ENCODE measurements around the gene ZDHHC5.

The ZDHHC5 gene

GRCh38 chr11:57646194-57646798, 21.6 kb upstream of the ZDHHC5 start:
- Histone ChIP-seq H3K4me3 (ENCODE audit: low read length, poor library complexity, severe bottlenecking) (no peak overlapping the region), H3K36me3 (ENCODE audit: insufficient read depth, low read length) (no peaks in the 10 kb centered on the region), H4K20me1 (ENCODE audit: insufficient read depth, low read length, poor library complexity, severe bottlenecking) (no peaks in the 10 kb centered on the region), H3K27me3 (ENCODE audit: insufficient read depth, low read length, poor library complexity, severe bottlenecking) (no peaks in the 10 kb centered on the region), H3K9ac (ENCODE audit: low read depth, low read length, poor library complexity, severe bottlenecking) (no peak overlapping the region), H3K79me2 (ENCODE audit: insufficient read depth, low read length) (peaks cover 7% of the 10 kb centered on the region; the same call in 1 of the 2 replicates), H3K9me3 (ENCODE audit: insufficient read depth, low read depth, low read length) (no peaks in the 10 kb centered on the region), H3K9me2 (replicated peaks; ENCODE audit: low read depth, low read length) (no peaks in the 10 kb centered on the region), H3F3A (ENCODE audit: low read depth) (no peaks in the 10 kb centered on the region), H3K4me2 (ENCODE audit: low read depth, low read length, poor library complexity, severe bottlenecking) (no peak overlapping the region), H2AFZ (ENCODE audit: low read length) (no peak overlapping the region), H3K4me1 (ENCODE audit: insufficient read depth, low read length, poor library complexity, severe bottlenecking) (peaks cover 61% of the 10 kb centered on the region)
- TF ChIP-seq EZH2phosphoT487 (IDR thresholded peaks at IDR 0.05; ENCODE audit: borderline replicate concordance): no peak
- no peak for TF ChIP-seq CTCF (conservative IDR thresholded peaks at IDR 0.05; ENCODE audit: low read length)

GRCh38 chr11:57646799-57647303, 21.1 kb upstream of the ZDHHC5 start:
- Histone ChIP-seq H2AFZ (ENCODE audit: low read length) (no peak overlapping the region), H3K9ac (ENCODE audit: low read depth, low read length, poor library complexity, severe bottlenecking) (no peak overlapping the region), H3K4me3 (ENCODE audit: low read length, poor library complexity, severe bottlenecking) (no peak overlapping the region), H3F3A (ENCODE audit: low read depth) (no peaks in the 10 kb centered on the region), H3K36me3 (ENCODE audit: insufficient read depth, low read length) (no peaks in the 10 kb centered on the region), H4K20me1 (ENCODE audit: insufficient read depth, low read length, poor library complexity, severe bottlenecking) (no peaks in the 10 kb centered on the region), H3K4me2 (ENCODE audit: low read depth, low read length, poor library complexity, severe bottlenecking) (no peak overlapping the region), H3K79me2 (ENCODE audit: insufficient read depth, low read length) (peaks cover 3% of the 10 kb centered on the region; the same call in 1 of the 2 replicates), H3K9me3 (ENCODE audit: insufficient read depth, low read depth, low read length) (no peaks in the 10 kb centered on the region), H3K4me1 (ENCODE audit: insufficient read depth, low read length, poor library complexity, severe bottlenecking) (peaks cover 56% of the 10 kb centered on the region), H3K9me2 (replicated peaks; ENCODE audit: low read depth, low read length) (no peaks in the 10 kb centered on the region), H3K27me3 (ENCODE audit: insufficient read depth, low read length, poor library complexity, severe bottlenecking) (no peaks in the 10 kb centered on the region)
- TF ChIP-seq EZH2phosphoT487 (IDR thresholded peaks at IDR 0.05; ENCODE audit: borderline replicate concordance) (no peak), CTCF (conservative IDR thresholded peaks at IDR 0.05; ENCODE audit: low read length) (no peak)

GRCh38 chr11:57647372-57647771, 20.5 kb upstream of the ZDHHC5 start:
- TF ChIP-seq EZH2phosphoT487 (IDR thresholded peaks at IDR 0.05; ENCODE audit: borderline replicate concordance): no peak
- TF ChIP-seq CTCF (conservative IDR thresholded peaks at IDR 0.05; ENCODE audit: low read length): no peak
- Histone ChIP-seq H3K79me2 (ENCODE audit: insufficient read depth, low read length) (no peaks in the 10 kb centered on the region), H4K20me1 (ENCODE audit: insufficient read depth, low read length, poor library complexity, severe bottlenecking) (no peaks in the 10 kb centered on the region), H3F3A (ENCODE audit: low read depth) (no peaks in the 10 kb centered on the region), H2AFZ (ENCODE audit: low read length) (no peak overlapping the region), H3K27me3 (ENCODE audit: insufficient read depth, low read length, poor library complexity, severe bottlenecking) (no peaks in the 10 kb centered on the region), H3K4me3 (ENCODE audit: low read length, poor library complexity, severe bottlenecking) (no peak overlapping the region), H3K4me1 (ENCODE audit: insufficient read depth, low read length, poor library complexity, severe bottlenecking) (peaks cover 56% of the 10 kb centered on the region), H3K9me3 (ENCODE audit: insufficient read depth, low read depth, low read length) (no peaks in the 10 kb centered on the region), H3K36me3 (ENCODE audit: insufficient read depth, low read length) (no peaks in the 10 kb centered on the region), H3K9me2 (replicated peaks; ENCODE audit: low read depth, low read length) (no peaks in the 10 kb centered on the region), H3K9ac (ENCODE audit: low read depth, low read length, poor library complexity, severe bottlenecking) (peak overlapping the region; percentile 64), H3K4me2 (ENCODE audit: low read depth, low read length, poor library complexity, severe bottlenecking) (peak overlapping the region; percentile 80)
